ENCODE measurements around the gene CXCL16. TPM values are rescaled to one million over a fixed set of nuclear protein-coding genes. Genes with fewer than 3 reads are reported as not detected.

CXCL16 gene
- total RNA-seq, 1 experiment from 2014 or later, result 44.8 TPM

DNA sequence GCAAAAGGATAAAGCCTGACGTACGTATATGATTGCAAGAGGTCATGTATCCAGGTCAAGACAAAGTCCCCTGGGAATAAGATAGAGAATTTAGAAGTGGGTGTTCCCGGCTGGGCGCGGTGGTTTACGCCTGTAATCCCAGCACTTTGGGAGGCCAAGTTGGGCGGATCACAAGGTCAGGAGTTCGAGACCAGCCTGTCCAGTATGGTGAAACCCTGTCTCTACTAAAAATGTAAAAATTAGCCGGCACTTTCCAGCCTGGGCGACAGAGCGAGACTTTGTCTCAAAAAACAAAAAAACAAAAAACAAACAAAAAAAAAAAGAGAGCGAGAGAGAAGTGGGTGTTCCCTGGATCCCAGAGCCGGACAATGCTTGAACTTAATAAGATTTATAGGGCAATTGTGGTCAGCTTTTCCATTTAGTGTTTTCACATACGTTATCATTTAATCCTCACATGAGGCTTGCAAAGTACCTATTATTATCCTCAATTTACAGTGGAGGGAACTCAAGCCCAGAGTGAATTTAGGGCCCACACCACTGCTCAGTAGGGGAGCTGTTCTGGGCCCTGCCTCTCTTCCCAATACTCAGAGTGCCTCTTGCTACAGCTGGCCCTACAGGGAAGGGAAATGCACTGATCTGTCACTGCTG, 48.6 kb upstream of the CXCL16 start (continued):
- no peak for TF ChIP-seq ZBTB33 (IDR thresholded peaks at IDR 0.05; ENCODE audit: extremely low read depth, insufficient replicate concordance, low read length)
- TF ChIP-seq RAD21 (IDR thresholded peaks at IDR 0.05; ENCODE audit: low read depth), result no peak
- TF ChIP-seq REST (IDR thresholded peaks at IDR 0.05; ENCODE audit: low read depth), result no peak
- no peak for TF ChIP-seq SP1 (IDR thresholded peaks at IDR 0.05; ENCODE audit: low read depth)
- no peak for TF ChIP-seq EGR1 (IDR thresholded peaks at IDR 0.05; ENCODE audit: low read depth)
- no peak for TF ChIP-seq CEBPB (IDR thresholded peaks at IDR 0.05; ENCODE audit: low read depth)

DNA sequence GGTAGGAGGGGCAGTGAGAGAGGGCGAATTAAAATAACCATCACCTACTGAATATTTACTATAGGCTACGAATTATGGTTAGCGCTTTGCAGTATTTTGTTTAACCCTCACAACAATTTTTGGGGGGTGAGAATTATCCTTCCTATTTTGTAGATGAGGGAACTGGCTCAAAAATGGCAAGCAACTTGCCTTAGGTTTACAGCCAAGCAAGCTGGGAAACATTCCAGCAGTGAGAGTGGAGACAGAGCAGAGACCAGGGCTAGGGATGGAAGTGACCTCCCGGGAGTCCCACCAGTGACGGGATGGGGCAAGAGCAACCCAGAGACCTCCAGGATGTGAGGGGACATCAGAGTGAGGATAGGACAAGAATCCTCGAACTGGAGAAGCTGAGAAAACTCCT, 46.8 kb upstream of the CXCL16 start:
- intact Hi-C loops (cut with micrococcal nuclease), result no loop called here
- H3K4me3 ChIP-seq (replicated peaks in 1 of 2; ENCODE audit: low read depth in 1 of 2, low read length in 2 of 2), result no peak overlapping the region
- ChIA-PET POLR2A (no interaction called here), RAD21 (ENCODE audit: low non-redundant PET in 1 of 2, low total read pairs in 2 of 2, uncharacterized antibody in 2 of 2, unreplicated experiment in 2 of 2) (interaction anchor here in 1 of 2 experiments (1.2 kb wide), 1 partner anchor 90 kb away, joined by 3 read pairs; no protein-coding TSS in a partner anchor), CTCF (no interaction called here)
- H3K4me2 ChIP-seq (ENCODE audit: low read length), result no peak overlapping the region
- no peak for DNase-seq (ENCODE audit: low read depth, low spot score)
- H3K27me3 ChIP-seq (ENCODE audit: insufficient read depth, low read length), result no peaks in the 10 kb centered on the region
- no peak for ATAC-seq
- H3K79me2 ChIP-seq (ENCODE audit: insufficient read depth, low read length), result peaks cover 8% of the 10 kb centered on the region; the same call in 1 of the 2 replicates
- H3K27ac ChIP-seq (ENCODE audit: low read depth, low read length), result no peak overlapping the region
- H2AFZ ChIP-seq (ENCODE audit: low read depth, low read length, poor library complexity, severe bottlenecking), result no peak overlapping the region
- TF ChIP-seq CBX3 (IDR thresholded peaks at IDR 0.05; ENCODE audit: low read depth) (no peak), POLR2AphosphoS5 (IDR thresholded peaks at IDR 0.05; ENCODE audit: low read depth, low read length) (no peak), RAD21 (IDR thresholded peaks at IDR 0.05; ENCODE audit: low read depth) (no peak)
- TF ChIP-seq, protein P1, sequence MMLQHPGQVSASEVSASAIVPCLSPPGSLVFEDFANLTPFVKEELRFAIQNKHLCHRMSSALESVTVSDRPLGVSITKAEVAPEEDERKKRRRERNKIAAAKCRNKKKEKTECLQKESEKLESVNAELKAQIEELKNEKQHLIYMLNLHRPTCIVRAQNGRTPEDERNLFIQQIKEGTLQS (IDR thresholded peaks at IDR 0.05), result no peak
- peaks cover 25 to 36% of the 10 kb centered on the region in 2 experiments for H3K4me1 ChIP-seq (ENCODE audit: control insufficient read depth in 1 of 2, insufficient read depth in 2 of 2, low read length in 2 of 2)
- H3K9me3 ChIP-seq (ENCODE audit: control insufficient read depth in 1 of 2, insufficient read depth in 1 of 2, low read depth in 1 of 2, low read length in 2 of 2), result no peaks in the 10 kb centered on the region
- H4K20me1 ChIP-seq (ENCODE audit: insufficient read depth), result no peaks in the 10 kb centered on the region
- BruUV-seq (replicated peaks), result no TSS peak
- no peaks in the 10 kb centered on the region for H3K36me3 ChIP-seq (ENCODE audit: control insufficient read depth in 1 of 2, insufficient read depth in 2 of 2, low read length in 2 of 2)
- no peaks in the 10 kb centered on the region for H3K9me2 ChIP-seq (ENCODE audit: insufficient read depth)
- no peak overlapping the region for H3K9ac ChIP-seq (ENCODE audit: low read length)
